Neuronal stem cell (in vitro differentiated cells): ENCODE results near the gene CAMK1D.
A peak's percentile ranks its signal among the peaks of the same experiment; 100 is the strongest.

Experiments
- DNase-seq: peaks from one replicate; pipeline ENCODE4 v3.0.0-alpha.2; 2013; ENCODE audit warnings: low spot score
- H2AFZ ChIP-seq: one replicate; pipeline ENCODE4 v1.6.1; 2013; ENCODE audit warnings: mild to moderate bottlenecking, low read length, inconsistent platforms
- H2AK5ac ChIP-seq: 2 replicates; pipeline ENCODE4 v1.6.1; 2013; ENCODE audit warnings: low read depth, mild to moderate bottlenecking, inconsistent platforms, low read length, moderate library complexity, mixed read lengths
- H2BK120ac ChIP-seq: 2 replicates; pipeline ENCODE4 v1.6.1; 2013; ENCODE audit warnings: low read depth, mild to moderate bottlenecking, inconsistent platforms, low read length, moderate library complexity, mixed read lengths
- H2BK12ac ChIP-seq: one replicate; pipeline ENCODE4 v1.6.1; 2013; ENCODE audit warnings: low read length, inconsistent platforms
- H2BK15ac ChIP-seq: 2 replicates; pipeline ENCODE4 v1.6.1; 2013; ENCODE audit warnings: mild to moderate bottlenecking, low read length, inconsistent platforms, mixed read lengths
- H2BK5ac ChIP-seq: one replicate; pipeline ENCODE4 v1.6.1; 2013; ENCODE audit warnings: inconsistent platforms, mild to moderate bottlenecking, low read length, moderate library complexity
- H3K14ac ChIP-seq: one replicate; pipeline ENCODE4 v1.6.1; 2013; ENCODE audit warnings: low read length, inconsistent platforms
- H3K18ac ChIP-seq: 2 replicates; pipeline ENCODE4 v1.6.1; 2013; ENCODE audit warnings: low read length, inconsistent platforms
- H3K23ac ChIP-seq: 2 replicates; pipeline ENCODE4 v1.6.1; 2013; ENCODE audit warnings: low read depth, mild to moderate bottlenecking, mixed read lengths, low read length, inconsistent platforms; ENCODE audit not compliant: poor library complexity
- H3K27ac ChIP-seq: replicated peaks from 3 replicates; pipeline ENCODE4 v1.5.1; 2013; ENCODE audit warnings: low read length, inconsistent platforms
- H3K27me3 ChIP-seq, 3 experiments: 2 replicates each; pipeline ENCODE4 v1.6.1; 2013; ENCODE audit warnings: low read length in 3 of 3, mild to moderate bottlenecking in 2 of 3, inconsistent platforms in 1 of 3, low read depth in 1 of 3, mixed read lengths in 1 of 3, moderate library complexity in 1 of 3; ENCODE audit not compliant: control insufficient read depth in 3 of 3, insufficient read depth in 3 of 3
- H3K36me3 ChIP-seq, 2 donors: replicated peaks in 1 of 2; 2 replicates each; pipeline ENCODE4 v1.6.1; 2013; ENCODE audit warnings: low read length in 2 of 2; ENCODE audit not compliant: control insufficient read depth in 2 of 2, insufficient read depth in 2 of 2
- H3K4ac ChIP-seq: 2 replicates; pipeline ENCODE4 v1.6.1; 2013; ENCODE audit warnings: inconsistent platforms, mild to moderate bottlenecking, low read length, moderate library complexity
- H3K4me1 ChIP-seq, 2 donors: 1 replicate in 1 of 2; 2 replicates in 1 of 2; pipeline ENCODE4 v1.6.1; 2013; ENCODE audit warnings: low read length in 2 of 2, low read depth in 1 of 2; ENCODE audit not compliant: control insufficient read depth in 2 of 2, insufficient read depth in 1 of 2
- H3K4me2 ChIP-seq: one replicate; pipeline ENCODE4 v1.6.1; 2013; ENCODE audit warnings: mild to moderate bottlenecking, low read length, inconsistent platforms; ENCODE audit not compliant: insufficient read depth, poor library complexity, severe bottlenecking
- H3K4me3 ChIP-seq, 2 donors: 2 replicates each; pipeline ENCODE4 v1.5.1; 2013; ENCODE audit warnings: low read length in 2 of 2, mild to moderate bottlenecking in 2 of 2, inconsistent platforms in 1 of 2, moderate library complexity in 1 of 2
- H3K79me1 ChIP-seq: one replicate; pipeline ENCODE4 v1.6.1; 2013; ENCODE audit warnings: low read depth, mild to moderate bottlenecking, inconsistent platforms, low read length, moderate library complexity
- H3K9ac ChIP-seq: one replicate; pipeline ENCODE4 v1.6.1; 2013; ENCODE audit warnings: mild to moderate bottlenecking, low read depth, low read length, inconsistent platforms; ENCODE audit not compliant: poor library complexity
- H3K9me3 ChIP-seq, 2 donors: replicated peaks in 1 of 2; 2 replicates each; pipeline versions ENCODE3 to v1.6.1; 2013; ENCODE audit warnings: low read length in 2 of 2, mild to moderate bottlenecking in 2 of 2, inconsistent platforms in 1 of 2, low read depth in 1 of 2, mixed read lengths in 1 of 2, moderate library complexity in 1 of 2; ENCODE audit not compliant: control insufficient read depth in 2 of 2, insufficient read depth in 1 of 2
- H4K8ac ChIP-seq: one replicate; pipeline ENCODE4 v1.6.1; 2013; ENCODE audit warnings: low read depth, mild to moderate bottlenecking, inconsistent platforms, low read length, moderate library complexity
- H4K91ac ChIP-seq: one replicate; pipeline ENCODE4 v1.6.1; 2013; ENCODE audit warnings: low read length, low read depth, mild to moderate bottlenecking, inconsistent platforms; ENCODE audit not compliant: poor library complexity
- WGBS, 2 donors: extraction: QIAGEN DNeasy Blood & Tissue Kit; methylation state at CpG; one replicate each; pipeline ENCODE4 v1.1.7; 2013; ENCODE audit warnings: missing lambda C conversion rate in 2 of 2, mixed read lengths in 1 of 2; ENCODE audit not compliant: insufficient read length in 2 of 2, insufficient replicate concordance in 1 of 2; ENCODE audit errors: extremely low coverage in 2 of 2; 5-methylcytosine and 5-hydroxymethylcytosine counted together

The CAMK1D gene

DNA sequence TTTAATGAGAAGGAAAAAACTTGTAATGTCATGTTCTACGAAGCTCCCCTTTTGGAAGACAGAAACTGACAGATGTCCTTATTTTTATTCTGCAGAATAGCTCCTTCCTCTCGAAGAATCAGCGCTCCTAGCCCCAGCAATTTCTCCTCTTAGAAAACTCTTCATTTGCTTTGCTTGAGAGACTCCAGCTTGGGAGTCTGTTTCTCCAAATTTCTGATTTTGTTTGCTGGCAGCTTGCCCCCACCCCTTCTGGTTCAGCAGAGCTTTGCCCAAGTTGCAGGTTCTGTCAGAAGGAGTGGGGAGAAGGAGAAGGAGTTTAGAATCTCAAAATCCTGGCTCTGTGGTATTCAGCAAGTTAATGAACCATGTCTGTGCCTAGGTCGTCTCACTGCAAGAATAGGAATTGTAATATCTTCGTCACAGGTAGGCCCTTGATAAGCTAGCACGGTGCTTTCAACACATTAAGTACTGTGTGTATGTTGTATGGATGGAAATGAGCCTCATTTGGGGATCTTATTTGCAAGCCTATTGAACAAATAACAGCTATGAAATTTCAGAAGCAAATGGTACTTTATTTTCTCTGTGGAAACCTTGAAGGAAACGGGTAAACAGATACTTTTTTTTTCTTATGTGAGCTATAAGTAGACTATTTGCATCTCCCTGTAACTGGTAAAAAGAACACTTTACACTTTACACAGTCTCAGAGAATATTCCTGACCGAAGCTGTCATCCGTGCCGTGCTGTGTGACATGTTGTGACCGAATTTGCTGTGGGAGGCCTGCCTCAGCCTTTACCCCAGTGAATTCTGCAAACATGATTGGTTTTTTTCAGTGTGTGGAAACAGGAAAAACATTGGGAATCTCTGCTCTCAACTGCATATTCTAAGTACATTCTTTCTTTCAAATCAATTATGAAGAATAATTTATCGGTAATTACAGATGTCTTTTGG, 290.9 kb downstream of the CAMK1D start:
- H2BK5ac ChIP-seq = no peak overlapping the region
- H4K91ac ChIP-seq = no peak overlapping the region
- no peaks in the 10 kb centered on the region for H3K79me1 ChIP-seq
- no peak overlapping the region for H2BK15ac ChIP-seq
- H2BK12ac ChIP-seq = no peak overlapping the region
- H3K23ac ChIP-seq = no peak overlapping the region
- H3K27me3 ChIP-seq = no peaks in the 10 kb centered on the region
- H3K4me3 ChIP-seq = no peak overlapping the region
- no peak overlapping the region for H2AK5ac ChIP-seq
- H3K14ac ChIP-seq = no peak overlapping the region
- H3K9me3 ChIP-seq = no peaks in the 10 kb centered on the region
- H2BK120ac ChIP-seq = no peak overlapping the region
- H3K4me2 ChIP-seq = no peak overlapping the region
- WGBS, 2 donors = no CpG with 5 or more reads among the region's 12 CpGs
- peaks cover 0 to 11% of the 10 kb centered on the region in 2 donors for H3K4me1 ChIP-seq
- H3K27ac ChIP-seq = no peak overlapping the region
- no peak overlapping the region for H3K4ac ChIP-seq
- H4K8ac ChIP-seq = no peak overlapping the region
- H3K9ac ChIP-seq = no peak overlapping the region
- H3K18ac ChIP-seq = no peak overlapping the region
- no peak for DNase-seq
- no peaks in the 10 kb centered on the region for H3K36me3 ChIP-seq
- H2AFZ ChIP-seq = no peak overlapping the region

- no peak overlapping the region for H2BK120ac ChIP-seq
- H3K36me3 ChIP-seq = no peaks in the 10 kb centered on the region
- no peak overlapping the region for H3K23ac ChIP-seq
- H2AFZ ChIP-seq = no peak overlapping the region
- H2BK5ac ChIP-seq = no peak overlapping the region
- H3K14ac ChIP-seq = no peak overlapping the region
- peaks cover 0 to 11% of the 10 kb centered on the region in 2 donors for H3K4me1 ChIP-seq
- no peak overlapping the region for H2AK5ac ChIP-seq
- no peaks in the 10 kb centered on the region for H3K9me3 ChIP-seq
- no peaks in the 10 kb centered on the region for H3K79me1 ChIP-seq
- WGBS, 2 donors = no CpG with 5 or more reads among the region's 7 CpGs
- no peaks in the 10 kb centered on the region for H3K27me3 ChIP-seq
- no peak overlapping the region for H3K9ac ChIP-seq
- H2BK15ac ChIP-seq = no peak overlapping the region
- no peak overlapping the region for H2BK12ac ChIP-seq
- DNase-seq = no peak
- H3K18ac ChIP-seq = no peak overlapping the region
- no peak overlapping the region for H4K8ac ChIP-seq
- no peak overlapping the region for H3K4me3 ChIP-seq
- H3K4me2 ChIP-seq = no peak overlapping the region
- H3K4ac ChIP-seq = no peak overlapping the region
- no peak overlapping the region for H3K27ac ChIP-seq
- no peak overlapping the region for H4K91ac ChIP-seq
These were observed 292.7 kb downstream of the CAMK1D start for GRCh38 chr10:12642036-12642435.

- no peak overlapping the region for H3K4me2 ChIP-seq
- H3K14ac ChIP-seq = no peak overlapping the region
- no peak overlapping the region for H3K23ac ChIP-seq
- H3K18ac ChIP-seq = peak overlapping the region; percentile 23
- WGBS, 2 donors = no CpG with 5 or more reads among the region's 17 CpGs
- no peaks in the 10 kb centered on the region for H3K27me3 ChIP-seq
- H3K36me3 ChIP-seq = no peaks in the 10 kb centered on the region
- no peak overlapping the region for H3K4me3 ChIP-seq
- H2AFZ ChIP-seq = no peak overlapping the region
- H3K79me1 ChIP-seq = no peaks in the 10 kb centered on the region
- H2BK5ac ChIP-seq = no peak overlapping the region
- no peak overlapping the region for H3K4ac ChIP-seq
- no peak overlapping the region for H4K8ac ChIP-seq
- H2BK120ac ChIP-seq = no peak overlapping the region
- peaks cover 0 to 5% of the 10 kb centered on the region in 2 donors for H3K4me1 ChIP-seq
- H3K27ac ChIP-seq = no peak overlapping the region
- H2BK15ac ChIP-seq = no peak overlapping the region
- no peak overlapping the region for H4K91ac ChIP-seq
- H2AK5ac ChIP-seq = no peak overlapping the region
- no peak overlapping the region for H3K9ac ChIP-seq
- DNase-seq = no peak
- H2BK12ac ChIP-seq = no peak overlapping the region
- H3K9me3 ChIP-seq = no peaks in the 10 kb centered on the region
These were observed 293.9 kb downstream of the CAMK1D start for GRCh38 chr10:12643279-12643678.

DNA sequence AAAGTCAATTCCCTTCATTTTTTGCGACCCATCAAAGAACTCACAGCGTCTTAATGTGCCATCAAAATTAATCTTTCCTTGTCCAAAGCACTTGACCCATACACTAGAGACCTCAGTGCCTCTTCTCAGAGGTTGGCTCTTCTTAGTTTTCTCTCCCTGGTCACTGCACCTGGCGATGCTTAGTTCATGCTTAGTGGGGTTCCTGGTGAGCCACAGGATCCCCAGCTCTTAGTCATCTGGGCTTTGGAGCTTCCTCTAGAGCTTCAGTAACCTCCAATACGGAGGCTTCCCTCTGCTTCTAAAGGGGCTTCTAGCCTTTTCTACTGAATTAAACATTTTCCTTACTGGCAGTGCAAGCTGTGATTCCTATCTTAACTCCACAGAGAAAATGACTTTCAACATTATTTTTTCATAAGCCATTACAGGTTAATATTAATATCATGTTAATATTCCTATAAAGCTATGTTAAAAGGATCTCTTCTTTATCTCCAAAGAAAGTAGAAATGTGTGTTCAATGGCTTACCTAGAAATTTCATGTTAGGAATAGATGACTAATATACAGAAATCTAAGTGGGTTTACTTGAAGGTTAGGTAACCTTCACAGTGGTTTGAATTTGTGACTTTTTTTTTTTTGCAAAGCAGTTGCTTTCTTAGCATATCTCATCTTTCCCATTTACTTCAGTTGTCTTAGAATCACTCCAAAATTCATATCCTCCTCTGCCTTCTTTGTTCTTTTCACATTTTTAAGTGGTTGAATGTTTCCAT, 295.2 kb downstream of the CAMK1D start:
- Histone ChIP-seq H2AFZ (no peak overlapping the region), H2BK15ac (no peak overlapping the region), H2BK5ac (no peak overlapping the region), H3K4me1 (no peaks in the 10 kb centered on the region), H3K27me3 (no peaks in the 10 kb centered on the region), H3K79me1 (no peaks in the 10 kb centered on the region), H3K27ac (no peak overlapping the region), H3K9ac (no peak overlapping the region), H2AK5ac (no peak overlapping the region), H4K91ac (no peak overlapping the region), H3K4me3 (no peak overlapping the region), H3K4me2 (no peak overlapping the region), H3K14ac (no peak overlapping the region), H2BK120ac (no peak overlapping the region), H3K18ac (no peak overlapping the region), H3K4ac (no peak overlapping the region), H2BK12ac (no peak overlapping the region), H3K9me3 (no peaks in the 10 kb centered on the region), H3K23ac (no peak overlapping the region), H4K8ac (no peak overlapping the region), H3K36me3 (no peaks in the 10 kb centered on the region)
- DNase-seq = no peak
- WGBS, 2 donors = no CpG with 5 or more reads among the region's 4 CpGs
